Measurements from ENCODE around the gene SNN.

The SNN gene

GRCh38 chr16:11725457-11725856, 57.2 kb downstream of the SNN start:
- Histone ChIP-seq H3K14ac (ENCODE audit: low read length) (no peak overlapping the region), H3K4ac (ENCODE audit: low read length) (no peak overlapping the region), H2BK15ac (ENCODE audit: low read length) (no peak overlapping the region), H2BK120ac (ENCODE audit: low read depth, low read length) (no peak overlapping the region), H2AK5ac (ENCODE audit: low read depth, low read length) (no peak overlapping the region), H3K36me3 (replicated peaks in 1 of 2; ENCODE audit: control insufficient read depth in 2 of 2, insufficient read depth in 2 of 2, low read length in 2 of 2) (peaks cover 8 to 93% of the 10 kb centered on the region in 2 donors), H3K27me3 (ENCODE audit: control insufficient read depth in 3 of 3, insufficient read depth in 3 of 3, low read depth in 1 of 3, low read length in 3 of 3) (no peaks in the 10 kb centered on the region), H4K8ac (ENCODE audit: low read depth, low read length) (no peak overlapping the region), H3K9me3 (replicated peaks in 1 of 2; ENCODE audit: control insufficient read depth in 2 of 2, insufficient read depth in 1 of 2, low read depth in 1 of 2, low read length in 2 of 2) (no peaks in the 10 kb centered on the region), H3K18ac (ENCODE audit: low read length) (no peak overlapping the region), H4K91ac (ENCODE audit: low read depth, low read length, poor library complexity) (no peak overlapping the region), H2BK12ac (ENCODE audit: low read length) (no peak overlapping the region), H2BK5ac (ENCODE audit: low read length) (no peak overlapping the region), H3K23ac (ENCODE audit: low read depth, low read length, poor library complexity) (no peak overlapping the region), H3K27ac (replicated peaks; ENCODE audit: low read length) (no peak overlapping the region), H3K4me1 (ENCODE audit: control insufficient read depth in 2 of 2, insufficient read depth in 1 of 2, low read depth in 1 of 2, low read length in 2 of 2) (no peaks in the 10 kb centered on the region), H3K4me2 (ENCODE audit: insufficient read depth, low read length, poor library complexity, severe bottlenecking) (no peak overlapping the region), H3K4me3 (ENCODE audit: low read length in 2 of 2) (no peak overlapping the region), H3K79me1 (ENCODE audit: low read depth, low read length) (no peaks in the 10 kb centered on the region), H2AFZ (ENCODE audit: low read length) (no peak overlapping the region), H3K9ac (ENCODE audit: low read depth, low read length, poor library complexity) (no peak overlapping the region)
- DNase-seq (ENCODE audit: low spot score) = no peak
- whole genome bisulfite sequencing, 2 donors (ENCODE audit: extremely low coverage in 2 of 2, insufficient read length in 2 of 2, insufficient replicate concordance in 1 of 2) = no CpG with 5 or more reads among the region's 1 CpG

DNA sequence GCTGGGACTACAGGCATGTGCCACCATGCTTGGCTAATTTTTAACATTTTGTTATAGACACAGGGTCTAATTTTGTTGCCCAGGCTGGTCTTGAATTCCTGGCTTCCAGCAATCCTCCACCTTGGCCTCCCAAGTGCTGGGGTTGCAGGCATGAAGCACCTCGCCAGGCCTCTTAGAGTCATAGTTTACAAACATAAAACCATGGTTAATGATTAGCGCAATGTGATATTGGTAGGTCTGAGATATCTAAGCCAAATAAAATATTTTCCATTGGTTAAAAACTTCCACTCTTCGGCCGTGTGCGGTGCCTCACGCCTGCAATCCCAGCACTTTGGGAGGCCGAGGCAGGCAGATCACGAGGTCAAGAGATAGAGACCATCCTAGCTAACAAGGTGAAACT, 57.8 kb downstream of the SNN start:
- no peak overlapping the region for H2AK5ac ChIP-seq (ENCODE audit: low read depth, low read length)
- H3K27ac ChIP-seq (replicated peaks; ENCODE audit: low read length) = no peak overlapping the region
- H4K91ac ChIP-seq (ENCODE audit: low read depth, low read length, poor library complexity) = no peak overlapping the region
- H3K4me2 ChIP-seq (ENCODE audit: insufficient read depth, low read length, poor library complexity, severe bottlenecking) = no peak overlapping the region
- H3K9me3 ChIP-seq (replicated peaks in 1 of 2; ENCODE audit: control insufficient read depth in 2 of 2, insufficient read depth in 1 of 2, low read depth in 1 of 2, low read length in 2 of 2) = no peaks in the 10 kb centered on the region
- DNase-seq (ENCODE audit: low spot score) = no peak
- no peak overlapping the region for H3K18ac ChIP-seq (ENCODE audit: low read length)
- no peak overlapping the region for H2BK12ac ChIP-seq (ENCODE audit: low read length)
- H3K4me1 ChIP-seq (ENCODE audit: control insufficient read depth in 2 of 2, insufficient read depth in 1 of 2, low read depth in 1 of 2, low read length in 2 of 2) = no peaks in the 10 kb centered on the region
- H2AFZ ChIP-seq (ENCODE audit: low read length) = no peak overlapping the region
- no peak overlapping the region for H3K4me3 ChIP-seq (ENCODE audit: low read length in 2 of 2)
- no CpG with 5 or more reads among the region's 8 CpGs for WGBS, 2 donors (ENCODE audit: extremely low coverage in 2 of 2, insufficient read length in 2 of 2, insufficient replicate concordance in 1 of 2)
- H3K36me3 ChIP-seq (replicated peaks in 1 of 2; ENCODE audit: control insufficient read depth in 2 of 2, insufficient read depth in 2 of 2, low read length in 2 of 2) = peaks cover 5 to 93% of the 10 kb centered on the region in 2 donors
- no peak overlapping the region for H2BK5ac ChIP-seq (ENCODE audit: low read length)
- no peak overlapping the region for H4K8ac ChIP-seq (ENCODE audit: low read depth, low read length)
- no peak overlapping the region for H3K14ac ChIP-seq (ENCODE audit: low read length)
- H3K9ac ChIP-seq (ENCODE audit: low read depth, low read length, poor library complexity) = no peak overlapping the region
- no peak overlapping the region for H3K4ac ChIP-seq (ENCODE audit: low read length)
- no peak overlapping the region for H3K23ac ChIP-seq (ENCODE audit: low read depth, low read length, poor library complexity)
- H2BK15ac ChIP-seq (ENCODE audit: low read length) = no peak overlapping the region
- H3K79me1 ChIP-seq (ENCODE audit: low read depth, low read length) = no peaks in the 10 kb centered on the region
- no peaks in the 10 kb centered on the region for H3K27me3 ChIP-seq (ENCODE audit: control insufficient read depth in 3 of 3, insufficient read depth in 3 of 3, low read depth in 1 of 3, low read length in 3 of 3)
- H2BK120ac ChIP-seq (ENCODE audit: low read depth, low read length) = no peak overlapping the region

DNA sequence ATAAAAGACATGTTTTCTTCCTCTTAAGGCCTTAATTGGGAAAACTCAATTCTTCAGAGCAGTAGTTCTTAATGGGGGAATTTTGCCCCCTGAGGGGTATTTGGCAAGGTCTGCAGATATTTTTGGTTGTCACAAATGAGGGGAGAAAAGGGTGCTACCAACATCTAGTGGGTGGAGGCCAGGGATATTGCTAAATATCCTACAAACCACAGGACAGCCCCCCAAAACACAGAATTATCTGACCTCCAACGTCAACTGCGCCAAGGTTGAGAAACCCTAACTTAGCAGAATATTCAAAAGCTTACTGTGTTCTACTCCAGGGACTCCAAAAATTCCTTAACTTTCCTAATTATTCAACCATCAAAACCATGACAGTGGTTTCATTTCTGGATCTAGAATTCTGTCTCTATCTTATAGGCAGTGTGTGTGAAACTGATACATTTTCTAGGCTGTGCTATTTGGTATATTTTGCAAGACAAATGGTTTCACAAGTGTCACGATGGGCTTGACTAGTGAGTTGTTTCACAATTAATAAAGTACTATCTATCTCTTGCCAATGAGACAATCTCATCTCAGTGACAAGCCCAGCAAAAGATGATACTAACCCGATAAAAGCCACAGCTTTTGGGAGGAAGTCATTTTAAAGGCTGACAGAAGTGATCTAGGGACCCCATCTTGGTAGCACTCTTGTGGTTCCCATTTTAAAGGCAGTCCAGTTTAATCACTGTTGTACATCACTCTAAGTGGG, 59.7 kb downstream of the SNN start:
- H3K23ac ChIP-seq (ENCODE audit: low read depth, low read length, poor library complexity) = no peak overlapping the region
- no peak overlapping the region for H4K91ac ChIP-seq (ENCODE audit: low read depth, low read length, poor library complexity)
- no CpG with 5 or more reads among the region's 4 CpGs for WGBS, 2 donors (ENCODE audit: extremely low coverage in 2 of 2, insufficient read length in 2 of 2, insufficient replicate concordance in 1 of 2)
- no peaks in the 10 kb centered on the region for H3K9me3 ChIP-seq (replicated peaks in 1 of 2; ENCODE audit: control insufficient read depth in 2 of 2, insufficient read depth in 1 of 2, low read depth in 1 of 2, low read length in 2 of 2)
- no peak overlapping the region for H3K4me2 ChIP-seq (ENCODE audit: insufficient read depth, low read length, poor library complexity, severe bottlenecking)
- no peak overlapping the region for H2BK5ac ChIP-seq (ENCODE audit: low read length)
- no peak overlapping the region for H3K18ac ChIP-seq (ENCODE audit: low read length)
- H3K79me1 ChIP-seq (ENCODE audit: low read depth, low read length) = no peaks in the 10 kb centered on the region
- no peak overlapping the region for H3K14ac ChIP-seq (ENCODE audit: low read length)
- no peak overlapping the region for H2BK120ac ChIP-seq (ENCODE audit: low read depth, low read length)
- H3K27ac ChIP-seq (replicated peaks; ENCODE audit: low read length) = no peak overlapping the region
- no peaks in the 10 kb centered on the region for H3K27me3 ChIP-seq (ENCODE audit: control insufficient read depth in 3 of 3, insufficient read depth in 3 of 3, low read depth in 1 of 3, low read length in 3 of 3)
- H2BK15ac ChIP-seq (ENCODE audit: low read length) = no peak overlapping the region
- H4K8ac ChIP-seq (ENCODE audit: low read depth, low read length) = no peak overlapping the region
- no peak overlapping the region for H2AFZ ChIP-seq (ENCODE audit: low read length)
- no peak overlapping the region for H3K4ac ChIP-seq (ENCODE audit: low read length)
- peaks cover 2 to 93% of the 10 kb centered on the region in 2 donors for H3K36me3 ChIP-seq (replicated peaks in 1 of 2; ENCODE audit: control insufficient read depth in 2 of 2, insufficient read depth in 2 of 2, low read length in 2 of 2)
- no peak overlapping the region for H3K4me3 ChIP-seq (ENCODE audit: low read length in 2 of 2)
- no peak for DNase-seq (ENCODE audit: low spot score)
- H2BK12ac ChIP-seq (ENCODE audit: low read length) = no peak overlapping the region
- no peak overlapping the region for H3K9ac ChIP-seq (ENCODE audit: low read depth, low read length, poor library complexity)
- no peaks in the 10 kb centered on the region for H3K4me1 ChIP-seq (ENCODE audit: control insufficient read depth in 2 of 2, insufficient read depth in 1 of 2, low read depth in 1 of 2, low read length in 2 of 2)
- H2AK5ac ChIP-seq (ENCODE audit: low read depth, low read length) = no peak overlapping the region
